ENCODE results near the gene FAM216A. TPM values are rescaled to one million over a fixed set of nuclear protein-coding genes. Genes with fewer than 3 reads are reported as not detected.
A peak's percentile ranks its signal among the peaks of the same experiment; 100 is the strongest.

Gene FAM216A
- total and polyA plus RNA-seq, 12 donors = 2.4 to 27.2 (median 5.8) TPM

DNA sequence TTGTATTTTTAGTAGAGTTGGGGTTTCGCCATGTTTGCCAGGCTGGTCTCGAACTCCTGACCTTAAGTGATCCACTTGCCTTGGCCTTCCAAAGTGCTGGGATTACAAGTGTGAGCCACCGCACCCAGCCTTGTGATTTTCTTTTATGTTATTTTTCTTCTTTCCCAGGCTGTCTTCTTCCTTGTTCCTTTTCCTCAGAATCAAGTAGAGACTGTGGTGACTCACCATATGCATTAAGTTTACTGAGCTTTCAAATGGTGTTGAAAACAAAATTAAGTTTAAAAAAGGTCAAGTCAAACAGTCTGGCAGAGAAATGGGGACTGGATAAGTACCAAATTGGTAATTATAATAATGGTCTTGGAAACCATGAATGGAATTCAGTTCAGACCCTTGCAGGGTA, 24.2 kb upstream of the FAM216A start:
- DNase-seq = no peak
- Histone ChIP-seq H3K4me1 (peaks cover 0 to 40% (median 19%) of the 10 kb centered on the region in 9 donors), H3K4me3 (no peak overlapping the region), H3K27ac (no peak overlapping the region), H3K36me3 (peaks cover 0 to 91% (median 44%) of the 10 kb centered on the region in 9 donors), H3K9me3 (no peaks in the 10 kb centered on the region), H3K27me3 (no peaks in the 10 kb centered on the region)
- 95 to 96% methylated on average over 3 of the region's 3 CpGs for WGBS, 2 donors
- TF ChIP-seq, protein P1, sequence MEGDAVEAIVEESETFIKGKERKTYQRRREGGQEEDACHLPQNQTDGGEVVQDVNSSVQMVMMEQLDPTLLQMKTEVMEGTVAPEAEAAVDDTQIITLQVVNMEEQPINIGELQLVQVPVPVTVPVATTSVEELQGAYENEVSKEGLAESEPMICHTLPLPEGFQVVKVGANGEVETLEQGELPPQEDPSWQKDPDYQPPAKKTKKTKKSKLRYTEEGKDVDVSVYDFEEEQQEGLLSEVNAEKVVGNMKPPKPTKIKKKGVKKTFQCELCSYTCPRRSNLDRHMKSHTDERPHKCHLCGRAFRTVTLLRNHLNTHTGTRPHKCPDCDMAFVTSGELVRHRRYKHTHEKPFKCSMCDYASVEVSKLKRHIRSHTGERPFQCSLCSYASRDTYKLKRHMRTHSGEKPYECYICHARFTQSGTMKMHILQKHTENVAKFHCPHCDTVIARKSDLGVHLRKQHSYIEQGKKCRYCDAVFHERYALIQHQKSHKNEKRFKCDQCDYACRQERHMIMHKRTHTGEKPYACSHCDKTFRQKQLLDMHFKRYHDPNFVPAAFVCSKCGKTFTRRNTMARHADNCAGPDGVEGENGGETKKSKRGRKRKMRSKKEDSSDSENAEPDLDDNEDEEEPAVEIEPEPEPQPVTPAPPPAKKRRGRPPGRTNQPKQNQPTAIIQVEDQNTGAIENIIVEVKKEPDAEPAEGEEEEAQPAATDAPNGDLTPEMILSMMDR (IDR thresholded peaks at IDR 0.05) = no peak
- intact Hi-C loops (cut with DNase I) = no loop called here
- no peak for ATAC-seq

DNA sequence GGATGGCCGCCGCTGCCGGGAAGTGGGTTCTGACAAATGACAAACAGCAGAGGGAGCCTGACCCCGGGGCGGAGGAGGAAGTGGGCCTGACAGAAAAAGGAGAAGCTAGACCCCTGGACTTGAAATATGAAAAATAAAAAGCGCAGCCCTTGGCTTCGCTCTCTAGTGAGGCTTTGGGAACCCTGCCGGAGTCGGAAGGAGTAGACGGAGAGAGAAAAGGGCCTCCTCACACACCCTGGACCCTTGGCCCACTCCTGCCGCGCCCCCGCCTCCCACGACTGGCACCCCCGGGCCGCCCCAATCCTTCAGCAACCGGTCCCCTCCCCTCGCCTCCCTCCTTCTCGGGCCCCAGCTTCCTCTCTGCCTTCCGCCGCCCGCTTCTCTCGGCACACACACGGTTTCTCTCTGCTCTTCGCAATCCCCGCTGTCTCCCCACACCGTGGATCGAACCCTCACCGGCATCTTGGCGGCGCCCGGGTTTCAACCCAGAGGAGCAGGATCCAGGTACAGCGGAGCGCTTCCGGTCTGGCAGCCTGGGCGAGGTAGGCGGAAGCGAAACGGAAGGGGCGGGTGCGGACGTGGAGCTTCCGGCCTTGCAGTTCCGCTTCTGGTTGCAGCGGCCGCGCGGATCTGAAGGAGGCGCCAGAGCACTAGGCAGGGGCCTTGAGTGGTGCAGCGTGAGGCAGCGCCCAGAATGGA, 18.7 kb upstream of the FAM216A start, which contains the start of gene ARPC3:
Gene ARPC3, minus strand, starts transcription at position 539 of the 699 bp plus-strand sequence. Its CDS starts 77 bp downstream, at position 462.
- Histone ChIP-seq H3K27ac (peak within 1 kb of the TSS; percentile 80 to 99 (median 94)), H3K27me3 (no peaks in the 10 kb centered on the region), H3K4me1 (peaks cover 0 to 49% (median 22%) of the 10 kb centered on the region in 9 donors), H3K36me3 (peaks cover 0 to 67% (median 9%) of the 10 kb centered on the region in 9 donors), H3K9me3 (no peaks in the 10 kb centered on the region), H3K4me3 (peak within 1 kb of the TSS; percentile 61 to 95 (median 81))
- WGBS, 2 donors = 1% methylated on average over 43 to 51 of the region's 51 CpGs
- intact Hi-C loops (cut with DNase I) = loop anchor here in 8 of 10 donors (1.0 to 10.0 kb wide), 11 partner anchors 47 to 439 kb away; no protein-coding TSS in a partner anchor
- peak; percentile 98 to 100 (median 99) for ATAC-seq
- peak; percentile 94 to 95 for DNase-seq
- TF ChIP-seq, protein P1 (IDR thresholded peaks at IDR 0.05) = peak; percentile 69 to 97 (median 88)

DNA sequence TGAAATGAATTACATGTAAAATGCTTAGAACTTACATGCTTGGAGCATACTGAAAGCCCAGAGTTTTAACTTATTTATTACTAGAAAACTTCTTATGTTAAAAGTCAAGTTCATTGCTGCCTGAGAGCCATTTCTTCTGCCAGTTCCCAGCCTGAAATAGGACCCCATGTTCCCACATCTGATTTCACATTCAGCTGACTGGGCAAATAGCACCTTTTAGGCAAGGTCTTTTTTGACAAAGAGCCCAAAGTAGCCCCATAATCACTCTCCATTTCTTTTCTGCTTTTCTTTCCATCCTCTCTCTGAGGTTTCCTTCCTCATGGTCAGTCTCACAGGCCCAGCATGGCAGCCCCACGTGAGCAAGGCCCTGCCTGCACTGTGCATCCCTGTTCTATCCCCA, 17.4 kb upstream of the FAM216A start:
- intact Hi-C loops (cut with DNase I) = loop anchor here in 8 of 10 donors (2.0 to 10.0 kb wide), 9 partner anchors 46 to 438 kb away; no protein-coding TSS in a partner anchor
- ATAC-seq = no peak
- no peaks in the 10 kb centered on the region for H3K27me3 ChIP-seq
- H3K4me3 ChIP-seq = no peak overlapping the region
- H3K36me3 ChIP-seq = peaks cover 0 to 66% (median 10%) of the 10 kb centered on the region in 9 donors
- WGBS, 2 donors = 65 to 81% methylated on average over 1 of the region's 1 CpG
- H3K9me3 ChIP-seq = no peaks in the 10 kb centered on the region
- H3K27ac ChIP-seq = peak overlapping the region in 5 of 10 donors; percentile 1 to 99 (median 91)
- peaks cover 0 to 54% (median 22%) of the 10 kb centered on the region in 9 donors for H3K4me1 ChIP-seq
- no peak for DNase-seq
- TF ChIP-seq, protein P1 (IDR thresholded peaks at IDR 0.05) = no peak

DNA sequence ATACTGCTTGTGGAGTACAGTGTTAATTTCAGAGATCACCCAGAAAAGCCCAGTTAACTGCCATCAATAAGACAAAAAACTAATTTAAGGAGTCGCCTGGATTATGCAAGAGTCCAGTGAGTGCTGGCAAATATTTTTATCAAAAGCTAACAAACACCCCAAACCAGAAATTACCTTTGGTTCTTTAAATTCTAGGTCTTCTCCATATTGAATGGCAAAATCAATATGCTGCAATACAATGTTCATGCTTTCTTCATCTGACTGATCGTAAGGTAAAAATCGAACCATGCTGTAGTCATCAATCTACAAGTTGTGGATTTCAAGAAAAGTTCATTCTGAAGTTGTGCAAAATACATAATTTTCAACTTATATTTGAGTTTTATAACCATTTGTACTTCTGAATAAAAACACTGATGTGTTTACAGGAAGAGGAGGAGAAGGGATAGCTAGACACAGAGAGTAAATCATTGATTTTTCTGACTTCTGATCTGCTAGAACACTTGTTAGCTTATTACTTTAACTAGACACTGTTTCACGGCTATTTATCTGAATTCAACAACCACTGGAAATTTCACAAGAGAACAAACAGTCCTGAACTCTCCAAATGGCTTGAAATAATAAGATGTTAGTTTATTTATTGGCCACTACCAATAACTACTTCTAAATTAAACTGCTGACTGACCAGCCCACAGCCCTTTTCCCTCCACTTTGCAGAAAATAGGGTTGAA, 14.9 kb upstream of the FAM216A start:
- 94 to 98% methylated on average over 4 of the region's 4 CpGs for WGBS, 2 donors
- ATAC-seq = no peak
- TF ChIP-seq, protein P1 (IDR thresholded peaks at IDR 0.05) = no peak
- peaks cover 0 to 69% (median 10%) of the 10 kb centered on the region in 9 donors for H3K36me3 ChIP-seq
- H3K4me1 ChIP-seq = peaks cover 0 to 39% (median 8%) of the 10 kb centered on the region in 9 donors
- no peak overlapping the region for H3K27ac ChIP-seq
- no peaks in the 10 kb centered on the region for H3K9me3 ChIP-seq
- DNase-seq = no peak
- intact Hi-C loops (cut with DNase I) = loop anchor here in 8 of 10 donors (5.0 to 10.0 kb wide), 5 partner anchors 61 to 431 kb away; no protein-coding TSS in a partner anchor
- H3K4me3 ChIP-seq = no peak overlapping the region
- H3K27me3 ChIP-seq = no peaks in the 10 kb centered on the region

Measured in heart right ventricle (tissue), 16 donors.